Muscle layer of colon (tissue), 2 donors: ENCODE data around the gene PDCD4.

Experiments used
- H3K27ac ChIP-seq: one replicate; pipeline ENCODE4 v1.7.0; 2013; ENCODE audit warnings: low read depth, mild to moderate bottlenecking, low read length, moderate library complexity
- H3K27me3 ChIP-seq, 2 donors: one replicate each; pipeline ENCODE4 v1.7.0; 2013; ENCODE audit warnings: low read length in 2 of 2, mild to moderate bottlenecking in 2 of 2; ENCODE audit not compliant: insufficient read depth in 2 of 2, control insufficient read depth in 1 of 2
- H3K36me3 ChIP-seq: one replicate; pipeline ENCODE4 v1.7.0; 2013; ENCODE audit warnings: mild to moderate bottlenecking, low read length; ENCODE audit not compliant: insufficient read depth
- H3K4me1 ChIP-seq: one replicate; pipeline ENCODE4 v1.7.0; 2013; ENCODE audit warnings: mild to moderate bottlenecking, low read length; ENCODE audit not compliant: insufficient read depth
- H3K4me3 ChIP-seq, 2 donors: one replicate each; pipeline ENCODE4 v1.7.0; 2013; ENCODE audit warnings: low read length in 2 of 2, low read depth in 1 of 2, mild to moderate bottlenecking in 1 of 2, moderate library complexity in 1 of 2
- H3K9ac ChIP-seq: one replicate; pipeline ENCODE4 v1.7.0; 2013; ENCODE audit warnings: low read length
- H3K9me3 ChIP-seq: one replicate; pipeline ENCODE4 v1.7.0; 2013; ENCODE audit warnings: mild to moderate bottlenecking, low read length
- donor health status: abdominal sarcoma.
- donor health status: Adenocarcinoma of cecum.

Gene PDCD4

GRCh38 chr10:110857265-110858171 lies 14.2 kb upstream of the PDCD4 start:
- Histone ChIP-seq H3K27me3 (no peaks in the 10 kb centered on the region), H3K4me3 (no peak overlapping the region), H3K9me3 (no peaks in the 10 kb centered on the region), H3K4me1 (peaks cover 24% of the 10 kb centered on the region), H3K9ac (no peak overlapping the region), H3K27ac (no peak overlapping the region), H3K36me3 (no peaks in the 10 kb centered on the region)

- H3K27ac ChIP-seq: no peak overlapping the region
- no peaks in the 10 kb centered on the region for H3K9me3 ChIP-seq
- no peak overlapping the region for H3K9ac ChIP-seq
- peaks cover 24% of the 10 kb centered on the region for H3K4me1 ChIP-seq
- no peaks in the 10 kb centered on the region for H3K36me3 ChIP-seq
- no peak overlapping the region for H3K4me3 ChIP-seq
- no peaks in the 10 kb centered on the region for H3K27me3 ChIP-seq
Observed at GRCh38 chr10:110858297-110858934, 13.3 kb upstream of the PDCD4 start.

- Histone ChIP-seq H3K4me1 (peaks cover 24% of the 10 kb centered on the region), H3K9ac (no peak overlapping the region), H3K27me3 (no peaks in the 10 kb centered on the region), H3K27ac (peak overlapping the region; percentile 59), H3K4me3 (no peak overlapping the region), H3K36me3 (no peaks in the 10 kb centered on the region), H3K9me3 (no peaks in the 10 kb centered on the region)
Observed at GRCh38 chr10:110859206-110859972, 12.3 kb upstream of the PDCD4 start.

- Histone ChIP-seq H3K36me3 (no peaks in the 10 kb centered on the region), H3K9me3 (no peaks in the 10 kb centered on the region), H3K27ac (no peak overlapping the region), H3K4me1 (peaks cover 28% of the 10 kb centered on the region), H3K4me3 (no peak overlapping the region), H3K27me3 (no peaks in the 10 kb centered on the region), H3K9ac (no peak overlapping the region)
Observed at GRCh38 chr10:110859973-110860376, 11.8 kb upstream of the PDCD4 start.

- no peak overlapping the region for H3K27ac ChIP-seq
- H3K27me3 ChIP-seq: no peaks in the 10 kb centered on the region
- peaks cover 36% of the 10 kb centered on the region for H3K4me1 ChIP-seq
- H3K9ac ChIP-seq: no peak overlapping the region
- H3K36me3 ChIP-seq: no peaks in the 10 kb centered on the region
- no peak overlapping the region for H3K4me3 ChIP-seq
- no peaks in the 10 kb centered on the region for H3K9me3 ChIP-seq
Observed at GRCh38 chr10:110860576-110861241, 11.0 kb upstream of the PDCD4 start.

- Histone ChIP-seq H3K27ac (no peak overlapping the region), H3K4me1 (peaks cover 42% of the 10 kb centered on the region), H3K9ac (no peak overlapping the region)
Observed at GRCh38 chr10:110861476-110861875, 10.3 kb upstream of the PDCD4 start.

GRCh38 chr10:110861930-110862649 lies 9.6 kb upstream of the PDCD4 start:
- Histone ChIP-seq H3K4me1 (peaks cover 42% of the 10 kb centered on the region), H3K27me3 (no peaks in the 10 kb centered on the region), H3K9me3 (no peaks in the 10 kb centered on the region), H3K27ac (no peak overlapping the region), H3K36me3 (no peaks in the 10 kb centered on the region), H3K4me3 (no peak overlapping the region), H3K9ac (no peak overlapping the region)

More at GRCh38 chr10:110861476-110861875, 10.3 kb upstream of the PDCD4 start:
- Histone ChIP-seq H3K27me3 (no peaks in the 10 kb centered on the region), H3K4me3 (no peak overlapping the region), H3K36me3 (no peaks in the 10 kb centered on the region), H3K9me3 (no peaks in the 10 kb centered on the region)

GRCh38 chr10:110862961-110863360 lies 8.8 kb upstream of the PDCD4 start:
- Histone ChIP-seq H3K27ac (no peak overlapping the region), H3K27me3 (no peaks in the 10 kb centered on the region), H3K4me1 (peaks cover 34% of the 10 kb centered on the region)

GRCh38 chr10:110863361-110863760 lies 8.4 kb upstream of the PDCD4 start:
- no peaks in the 10 kb centered on the region for H3K9me3 ChIP-seq
- no peaks in the 10 kb centered on the region for H3K27me3 ChIP-seq
- no peaks in the 10 kb centered on the region for H3K36me3 ChIP-seq
- H3K9ac ChIP-seq: no peak overlapping the region
- H3K27ac ChIP-seq: no peak overlapping the region
- peaks cover 34% of the 10 kb centered on the region for H3K4me1 ChIP-seq
- no peak overlapping the region for H3K4me3 ChIP-seq

More at GRCh38 chr10:110862961-110863360, 8.8 kb upstream of the PDCD4 start:
- H3K36me3 ChIP-seq: no peaks in the 10 kb centered on the region
- H3K4me3 ChIP-seq: no peak overlapping the region
- no peaks in the 10 kb centered on the region for H3K9me3 ChIP-seq
- no peak overlapping the region for H3K9ac ChIP-seq

- Histone ChIP-seq H3K27ac (no peak overlapping the region), H3K4me3 (no peak overlapping the region), H3K4me1 (peaks cover 34% of the 10 kb centered on the region)
Observed at GRCh38 chr10:110863956-110864355, 7.8 kb upstream of the PDCD4 start.

More at GRCh38 chr10:110863956-110864355, 7.8 kb upstream of the PDCD4 start:
- Histone ChIP-seq H3K9ac (no peak overlapping the region), H3K36me3 (no peaks in the 10 kb centered on the region), H3K9me3 (no peaks in the 10 kb centered on the region), H3K27me3 (no peaks in the 10 kb centered on the region)
